Upper lobe of left lung (tissue), 6 donors: ENCODE measurements around the gene BNC2. TPM values are rescaled to one million over a fixed set of nuclear protein-coding genes. Genes with fewer than 3 reads are reported as not detected.

Source experiments
- ATAC-seq, 2 donors: fragments of 200-7000 bp; cut with Tn5 transposase; one replicate each; pipeline ENCODE4 v1.9.1; 2022; ENCODE audit warnings: mild to moderate bottlenecking in 2 of 2, moderate library complexity in 2 of 2; ENCODE audit not compliant: low FRiP score in 2 of 2
- DNase-seq, 2 donors: peaks; one replicate each; pipeline ENCODE4 v3.0.0-alpha.2; 2019 to 2020
- H3K27ac ChIP-seq, 4 donors: fragments of 200-600 bp; sonication (generic); one replicate each; pipeline ENCODE4 v1.5.1; 2016 to 2019
- H3K27me3 ChIP-seq, 4 donors: fragments of 200-600 bp; sonication (generic); one replicate each; pipeline ENCODE4 v1.5.1; 2017 to 2019
- H3K36me3 ChIP-seq, 4 donors: fragments of 200-600 bp; sonication (generic); one replicate each; pipeline ENCODE4 v1.5.1; 2016 to 2019
- H3K4me1 ChIP-seq, 4 donors: fragments of 200-600 bp; sonication (generic); one replicate each; pipeline ENCODE4 v1.5.1; 2018 to 2019
- H3K4me3 ChIP-seq, 4 donors: fragments of 200-600 bp; sonication (generic); one replicate each; pipeline ENCODE4 v1.5.1; 2017 to 2019; ENCODE audit warnings: mild to moderate bottlenecking in 2 of 4, moderate library complexity in 1 of 4
- H3K9me3 ChIP-seq, 4 donors: fragments of 200-600 bp; sonication (generic); one replicate each; pipeline ENCODE4 v1.5.1; 2018 to 2019
- CTCF ChIP-seq, 6 experiments: fragments of 450-650 bp in 4 of 6; fragments of 200-600 bp in 2 of 6; sonication (generic) in 2 of 6; IDR thresholded peaks; one replicate each; pipeline ENCODE4 v1.5.1; 2016 to 2019; ENCODE audit warnings: antibody characterized with exemption in 6 of 6
- EP300 ChIP-seq, 4 donors: sonication (generic); formaldehyde crosslinking; IDR thresholded peaks; one replicate each; pipeline ENCODE4 v1.5.1; 2017; ENCODE audit warnings: antibody characterized with exemption in 4 of 4, control low read depth in 2 of 4
- POLR2A ChIP-seq, 4 donors: fragments of 450-650 bp; IDR thresholded peaks; one replicate each; pipeline ENCODE4 v1.5.1; 2016 to 2017; ENCODE audit warnings: antibody characterized with exemption in 4 of 4, mild to moderate bottlenecking in 2 of 4
- POLR2AphosphoS5 ChIP-seq, 2 donors: sonication (generic); formaldehyde crosslinking; IDR thresholded peaks; one replicate each; pipeline ENCODE4 v1.5.1; 2017; ENCODE audit warnings: antibody characterized with exemption in 2 of 2
- WGBS, 2 donors: methylation state at CpG; one replicate each; pipeline ENCODE4 v1.1.5; 2017 to 2018; 5-methylcytosine and 5-hydroxymethylcytosine counted together
- total RNA-seq, 6 donors: library from RNA; depleted of rRNA in 4 of 6; stranded (reverse); fragments of >200 nt in 4 of 6; gene quantifications; one replicate each; pipeline versions ENCODE4 v1.1.0 to v1.2.1, GENCODE V29; 2016 to 2021
- donor health status: DM: no; HTN: no; CAD: no; lungs with moderate emphysema.
- donor health status: DM: no; HTN: yes; CAD: no; lungs with severe emphysema.

Gene BNC2
- total RNA-seq, 6 donors from 2014 or later: 4.6 to 21.7 (median 10.7) TPM

DNA sequence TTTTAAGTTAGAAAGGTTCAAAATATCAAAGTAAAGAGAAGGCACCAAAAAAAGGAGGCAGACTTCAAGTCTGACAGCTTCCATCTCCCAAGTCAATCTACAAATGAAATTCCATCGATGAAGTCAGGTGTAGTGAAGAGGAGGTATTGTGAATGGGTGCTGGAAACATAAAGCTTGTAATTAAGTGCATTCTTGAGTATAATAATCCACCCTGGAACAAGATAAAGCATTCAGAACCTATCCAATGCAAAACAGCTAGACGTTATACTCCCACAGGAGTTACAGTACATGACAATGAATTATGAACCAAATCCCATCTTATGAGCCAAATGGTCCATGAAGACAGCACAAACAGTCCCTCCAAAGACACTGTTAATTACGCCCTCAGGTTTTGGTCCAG lies 22.3 kb downstream of the BNC2 start:
- no peak for DNase-seq
- no peaks in the 10 kb centered on the region for H3K9me3 ChIP-seq
- H3K27ac ChIP-seq: no peak overlapping the region
- H3K4me3 ChIP-seq: no peak overlapping the region
- WGBS, 2 donors: 81 to 91% methylated on average over 3 of the region's 3 CpGs
- H3K27me3 ChIP-seq: no peaks in the 10 kb centered on the region
- TF ChIP-seq CTCF (IDR thresholded peaks at IDR 0.05) (no peak), POLR2A (IDR thresholded peaks at IDR 0.05) (no peak), POLR2AphosphoS5 (IDR thresholded peaks at IDR 0.05) (no peak), EP300 (IDR thresholded peaks at IDR 0.05) (no peak)
- no peaks in the 10 kb centered on the region for H3K36me3 ChIP-seq
- ATAC-seq: no peak
- no peaks in the 10 kb centered on the region for H3K4me1 ChIP-seq

GRCh38 chr9:16846986-16847385 lies 23.5 kb downstream of the BNC2 start:
- WGBS, 2 donors: 54 to 55% methylated on average over 3 of the region's 3 CpGs
- DNase-seq (no peak), ATAC-seq (no peak)
- Histone ChIP-seq H3K4me1 (no peaks in the 10 kb centered on the region), H3K27ac (no peak overlapping the region), H3K27me3 (no peaks in the 10 kb centered on the region), H3K9me3 (no peaks in the 10 kb centered on the region), H3K36me3 (no peaks in the 10 kb centered on the region), H3K4me3 (no peak overlapping the region)
- TF ChIP-seq POLR2AphosphoS5 (IDR thresholded peaks at IDR 0.05): no peak
- TF ChIP-seq EP300 (IDR thresholded peaks at IDR 0.05): no peak
- TF ChIP-seq POLR2A (IDR thresholded peaks at IDR 0.05): no peak
- no peak for TF ChIP-seq CTCF (IDR thresholded peaks at IDR 0.05)

- Histone ChIP-seq H3K36me3 (no peaks in the 10 kb centered on the region), H3K9me3 (no peaks in the 10 kb centered on the region), H3K4me1 (no peaks in the 10 kb centered on the region), H3K27ac (no peak overlapping the region), H3K27me3 (no peaks in the 10 kb centered on the region), H3K4me3 (no peak overlapping the region)
- ATAC-seq (no peak), DNase-seq (no peak)
- WGBS, 2 donors: 88 to 91% methylated on average over 6 of the region's 6 CpGs
- TF ChIP-seq POLR2A (IDR thresholded peaks at IDR 0.05) (no peak), CTCF (IDR thresholded peaks at IDR 0.05) (no peak), POLR2AphosphoS5 (IDR thresholded peaks at IDR 0.05) (no peak), EP300 (IDR thresholded peaks at IDR 0.05) (no peak)
Observed at GRCh38 chr9:16846367-16846766, 24.1 kb downstream of the BNC2 start.

GRCh38 chr9:16834817-16835216 lies 35.7 kb downstream of the BNC2 start:
- no peak overlapping the region for H3K4me3 ChIP-seq
- 88 to 91% methylated on average over 5 of the region's 5 CpGs for WGBS, 2 donors
- ATAC-seq (no peak), DNase-seq (no peak)
- H3K27ac ChIP-seq: no peak overlapping the region
- TF ChIP-seq CTCF (IDR thresholded peaks at IDR 0.05) (no peak), POLR2A (IDR thresholded peaks at IDR 0.05) (no peak), EP300 (IDR thresholded peaks at IDR 0.05) (no peak), POLR2AphosphoS5 (IDR thresholded peaks at IDR 0.05) (no peak)
- no peaks in the 10 kb centered on the region for H3K27me3 ChIP-seq
- no peaks in the 10 kb centered on the region for H3K36me3 ChIP-seq
- H3K4me1 ChIP-seq: no peaks in the 10 kb centered on the region
- no peaks in the 10 kb centered on the region for H3K9me3 ChIP-seq

DNA sequence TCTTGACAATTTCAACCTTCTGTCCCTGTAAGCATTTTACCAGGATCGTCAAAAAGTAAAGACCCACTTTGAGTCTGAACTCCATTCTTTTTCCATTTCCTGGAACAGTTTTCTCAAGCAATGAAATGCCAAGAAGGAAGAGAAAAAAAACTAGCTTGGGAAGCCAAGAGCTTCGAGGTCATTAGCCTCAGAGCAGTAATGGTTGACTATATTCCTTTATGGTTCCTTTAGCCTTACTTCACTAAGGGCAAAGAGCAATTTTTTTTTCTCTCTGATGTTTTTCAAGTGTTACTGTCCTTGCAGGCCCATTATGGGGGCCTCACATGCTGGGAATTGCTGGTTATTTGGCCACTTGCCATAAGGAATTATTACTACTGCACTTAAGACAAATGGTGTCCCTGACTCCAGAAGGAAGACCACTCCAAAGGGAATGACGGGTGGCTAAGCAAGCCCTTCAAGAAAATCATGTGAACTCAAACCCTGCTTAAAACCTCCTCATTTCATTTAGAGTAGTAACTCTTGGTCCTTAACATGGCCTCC lies 37.1 kb downstream of the BNC2 start:
- DNase-seq (no peak), ATAC-seq (no peak)
- peaks cover 0 to 7% (median 3%) of the 10 kb centered on the region in 4 donors for H3K4me1 ChIP-seq
- H3K27me3 ChIP-seq: no peaks in the 10 kb centered on the region
- no peaks in the 10 kb centered on the region for H3K36me3 ChIP-seq
- H3K4me3 ChIP-seq: no peak overlapping the region
- H3K9me3 ChIP-seq: no peaks in the 10 kb centered on the region
- WGBS, 2 donors: 70 to 83% methylated on average over 3 of the region's 3 CpGs
- H3K27ac ChIP-seq: no peak overlapping the region
- TF ChIP-seq POLR2AphosphoS5 (IDR thresholded peaks at IDR 0.05): no peak
- TF ChIP-seq POLR2A (IDR thresholded peaks at IDR 0.05): no peak
- TF ChIP-seq EP300 (IDR thresholded peaks at IDR 0.05): no peak
- TF ChIP-seq CTCF (IDR thresholded peaks at IDR 0.05): no peak
